Activated naive CD4-positive, alpha-beta T cell treated with anti-CD3 and anti-CD28 coated beads, Interleukin-2, amount 50 U/mL, for 72 hours (primary cell): ENCODE data around the gene FAM76B. TPM values are rescaled to one million over a fixed set of nuclear protein-coding genes. Genes with fewer than 3 reads are reported as not detected.

Experiments used
- ATAC-seq, 2 donors: fragments of 150-1000 bp; cut with Tn5 transposase; 2 replicates each; pipeline ENCODE4 v1.10.0; 2021; ENCODE audit warnings: mild to moderate bottlenecking in 2 of 2, moderate library complexity in 2 of 2
- DNase-seq, 2 donors: peaks; one replicate each; pipeline ENCODE4 v3.0.0; 2021 to 2022; ENCODE audit warnings: low spot score in 2 of 2
- H3K27ac Mint-ChIP-seq, 2 donors: one replicate each; pipeline ENCODE4 v1.8.0; 2022; ENCODE audit warnings: mild to moderate bottlenecking in 2 of 2, mixed read lengths in 2 of 2
- H3K36me3 Mint-ChIP-seq, 2 donors: one replicate each; pipeline ENCODE4 v1.8.0; 2022; ENCODE audit warnings: mixed read lengths in 2 of 2
- H3K9me3 Mint-ChIP-seq, 2 donors: one replicate each; pipeline ENCODE4 v1.8.0; 2022; ENCODE audit warnings: mixed read lengths in 2 of 2
- total RNA-seq, 2 donors: library from RNA; stranded (reverse); gene quantifications; one replicate each; pipeline ENCODE4 v1.2.3, GENCODE V29; 2022

The FAM76B gene
- total RNA-seq, 2 donors from 2014 or later: 51.2 to 85.2 TPM

GRCh38 chr11:95766701-95767100, 22.9 kb downstream of the FAM76B start:
- ATAC-seq (no peak), DNase-seq (no peak)
- Mint-ChIP-seq H3K9me3 (no peaks in the 10 kb centered on the region), H3K27ac (no peak overlapping the region), H3K36me3 (no peaks in the 10 kb centered on the region)

- no peaks in the 10 kb centered on the region for H3K36me3 Mint-ChIP-seq
- no peaks in the 10 kb centered on the region for H3K9me3 Mint-ChIP-seq
- no peak overlapping the region for H3K27ac Mint-ChIP-seq
- DNase-seq: no peak
- peak; percentile 66 to 73 for ATAC-seq
Observed at GRCh38 chr11:95764267-95764898, 25.2 kb downstream of the FAM76B start.

GRCh38 chr11:95762534-95762933, 27.0 kb downstream of the FAM76B start:
- Mint-ChIP-seq H3K27ac (no peak overlapping the region), H3K36me3 (no peaks in the 10 kb centered on the region), H3K9me3 (no peaks in the 10 kb centered on the region)
- DNase-seq: no peak
- ATAC-seq: no peak

- no peak for DNase-seq
- H3K9me3 Mint-ChIP-seq: no peaks in the 10 kb centered on the region
Observed at GRCh38 chr11:95760941-95761340, 28.6 kb downstream of the FAM76B start.

GRCh38 chr11:95751515-95751914, 38.1 kb downstream of the FAM76B start:
- Mint-ChIP-seq H3K27ac (no peak overlapping the region), H3K36me3 (no peaks in the 10 kb centered on the region), H3K9me3 (no peaks in the 10 kb centered on the region)
- no peak for ATAC-seq
- no peak for DNase-seq

More at GRCh38 chr11:95760941-95761340, 28.6 kb downstream of the FAM76B start:
- no peak for ATAC-seq
- Mint-ChIP-seq H3K36me3 (no peaks in the 10 kb centered on the region), H3K27ac (no peak overlapping the region)

GRCh38 chr11:95750101-95750500, 39.5 kb downstream of the FAM76B start:
- DNase-seq (no peak), ATAC-seq (no peak)
- no peaks in the 10 kb centered on the region for H3K36me3 Mint-ChIP-seq
- H3K9me3 Mint-ChIP-seq: no peaks in the 10 kb centered on the region
- no peak overlapping the region for H3K27ac Mint-ChIP-seq

GRCh38 chr11:95739108-95739938, 50.3 kb downstream of the FAM76B start:
- ATAC-seq (no peak), DNase-seq (no peak)
- Mint-ChIP-seq H3K9me3 (no peaks in the 10 kb centered on the region), H3K27ac (no peak overlapping the region), H3K36me3 (no peaks in the 10 kb centered on the region)

DNA sequence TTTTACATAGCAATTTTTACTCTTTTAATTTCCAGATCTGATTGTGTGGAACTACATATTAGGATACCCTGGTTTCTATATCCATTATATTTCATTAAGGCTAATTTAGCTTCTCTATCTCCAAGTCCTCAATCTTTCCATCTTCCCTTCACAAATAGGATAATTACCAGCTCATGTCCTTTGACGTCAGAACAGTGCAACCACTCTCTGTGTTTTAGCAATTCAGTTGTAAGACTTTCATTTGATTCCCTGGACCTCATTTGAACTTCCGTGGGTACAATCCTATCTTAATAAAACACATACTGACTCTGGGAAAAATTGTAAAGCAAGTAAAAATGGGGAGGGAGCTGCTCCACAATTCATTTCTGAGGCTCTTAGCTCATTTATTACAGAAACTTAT, 52.8 kb downstream of the FAM76B start:
- no peak overlapping the region for H3K27ac Mint-ChIP-seq
- no peak for DNase-seq
- no peaks in the 10 kb centered on the region for H3K36me3 Mint-ChIP-seq
- H3K9me3 Mint-ChIP-seq: peaks cover 0 to under 1% of the 10 kb centered on the region in 2 donors
- no peak for ATAC-seq

- Mint-ChIP-seq H3K27ac (no peak overlapping the region), H3K9me3 (peaks cover 4 to 5% of the 10 kb centered on the region in 2 donors), H3K36me3 (no peaks in the 10 kb centered on the region)
- no peak for ATAC-seq
- no peak for DNase-seq
Observed at GRCh38 chr11:95736355-95736754, 53.2 kb downstream of the FAM76B start.

DNA sequence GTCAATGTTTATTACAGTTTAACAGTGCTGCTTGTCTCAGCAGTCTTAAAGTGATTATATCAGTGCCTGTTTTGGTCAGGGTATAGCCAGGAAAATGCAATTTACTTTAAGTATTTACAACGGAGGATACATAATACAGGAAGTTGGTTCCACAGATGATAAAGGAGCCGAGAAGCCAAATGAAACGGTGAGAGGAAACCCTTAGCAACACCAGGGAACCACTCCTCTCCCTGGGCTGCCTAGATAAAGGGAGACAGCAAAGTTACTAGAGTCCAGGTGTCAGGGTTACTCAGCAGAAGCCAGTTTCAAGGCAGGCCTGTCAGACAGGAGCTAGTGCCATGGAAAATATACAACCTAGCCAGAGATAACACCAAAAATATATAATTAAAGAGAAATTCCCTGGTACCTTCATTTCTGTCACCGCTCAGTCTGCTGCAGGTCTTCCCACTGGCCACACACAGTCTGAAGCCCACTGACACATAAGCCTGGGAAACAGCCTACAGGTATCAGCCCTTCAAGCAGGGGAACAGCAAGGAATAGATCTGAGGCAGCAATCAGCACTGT, 55.5 kb downstream of the FAM76B start:
- Mint-ChIP-seq H3K36me3 (no peaks in the 10 kb centered on the region), H3K9me3 (peaks cover 5 to 7% of the 10 kb centered on the region in 2 donors), H3K27ac (no peak overlapping the region)
- DNase-seq (no peak), ATAC-seq (no peak)

DNA sequence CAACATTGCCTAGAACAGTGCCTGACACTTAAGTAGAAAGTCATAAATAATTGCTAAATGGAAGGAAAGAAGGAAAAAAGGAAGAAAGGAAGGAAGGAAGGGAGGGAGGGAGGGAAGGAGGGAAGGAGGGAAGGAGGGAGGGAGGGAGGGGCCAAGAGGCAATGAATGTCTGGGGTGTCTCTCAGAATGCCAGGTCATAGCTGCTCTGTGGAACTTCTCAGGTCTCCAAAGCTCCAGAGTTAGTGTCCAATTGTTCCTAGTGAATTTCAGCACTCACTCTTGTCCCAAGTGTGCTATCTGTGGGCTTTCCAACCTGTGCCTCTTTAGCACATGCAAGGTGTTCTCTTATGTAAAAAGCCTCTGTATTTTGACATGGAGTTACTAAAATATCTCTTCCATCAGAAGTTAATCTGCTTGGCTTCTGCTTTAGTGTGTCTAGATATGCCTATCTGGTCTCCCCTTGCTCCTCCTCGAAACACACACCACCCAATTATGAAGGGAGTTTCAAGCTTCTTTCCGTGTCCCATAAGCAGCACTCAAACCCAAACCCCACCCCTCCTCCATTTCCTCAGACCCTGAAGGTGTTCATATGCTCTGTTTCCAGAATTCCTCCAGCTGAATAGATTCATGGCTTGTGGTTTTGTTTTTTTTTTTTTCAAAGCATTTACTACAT, 56.5 kb downstream of the FAM76B start:
- H3K36me3 Mint-ChIP-seq: no peaks in the 10 kb centered on the region
- H3K27ac Mint-ChIP-seq: no peak overlapping the region
- H3K9me3 Mint-ChIP-seq: peaks cover 5 to 7% of the 10 kb centered on the region in 2 donors
- DNase-seq (no peak), ATAC-seq (no peak)

DNA sequence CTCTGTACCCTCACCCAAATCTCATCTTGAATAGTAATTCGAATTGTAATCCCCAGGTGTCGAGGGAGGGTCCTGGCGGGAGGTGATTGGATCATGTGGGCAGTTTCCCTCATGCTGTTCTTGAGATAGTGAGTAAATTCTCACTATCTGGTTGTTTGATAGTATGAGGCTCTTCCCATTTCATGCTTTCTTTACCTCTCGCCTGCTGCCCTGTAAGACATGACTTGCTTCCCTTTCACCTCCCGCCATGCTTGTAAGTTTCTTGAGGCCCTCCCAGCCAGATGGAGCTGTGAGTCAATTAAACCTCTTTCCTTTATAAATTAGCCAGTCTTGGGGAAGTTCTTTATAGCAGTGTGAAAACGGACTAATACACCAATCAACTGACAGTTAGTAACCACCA, 60.1 kb downstream of the FAM76B start:
- no peak for ATAC-seq
- peaks cover 5 to 7% of the 10 kb centered on the region in 2 donors for H3K9me3 Mint-ChIP-seq
- no peak overlapping the region for H3K27ac Mint-ChIP-seq
- DNase-seq: no peak
- H3K36me3 Mint-ChIP-seq: no peaks in the 10 kb centered on the region

GRCh38 chr11:95728790-95729189, 60.8 kb downstream of the FAM76B start:
- Mint-ChIP-seq H3K9me3 (peaks cover 5 to 7% of the 10 kb centered on the region in 2 donors), H3K27ac (no peak overlapping the region), H3K36me3 (no peaks in the 10 kb centered on the region)
- ATAC-seq: no peak
- DNase-seq: no peak

- DNase-seq (no peak), ATAC-seq (no peak)
- H3K27ac Mint-ChIP-seq: no peak overlapping the region
- H3K9me3 Mint-ChIP-seq: peaks cover 5 to 7% of the 10 kb centered on the region in 2 donors
- no peaks in the 10 kb centered on the region for H3K36me3 Mint-ChIP-seq
Observed at GRCh38 chr11:95728094-95728493, 61.5 kb downstream of the FAM76B start.

- no peak overlapping the region for H3K27ac Mint-ChIP-seq
- H3K36me3 Mint-ChIP-seq: no peaks in the 10 kb centered on the region
- ATAC-seq (no peak), DNase-seq (no peak)
- peaks cover 5 to 7% of the 10 kb centered on the region in 2 donors for H3K9me3 Mint-ChIP-seq
Observed at GRCh38 chr11:95727620-95728019, 62.0 kb downstream of the FAM76B start.

DNA sequence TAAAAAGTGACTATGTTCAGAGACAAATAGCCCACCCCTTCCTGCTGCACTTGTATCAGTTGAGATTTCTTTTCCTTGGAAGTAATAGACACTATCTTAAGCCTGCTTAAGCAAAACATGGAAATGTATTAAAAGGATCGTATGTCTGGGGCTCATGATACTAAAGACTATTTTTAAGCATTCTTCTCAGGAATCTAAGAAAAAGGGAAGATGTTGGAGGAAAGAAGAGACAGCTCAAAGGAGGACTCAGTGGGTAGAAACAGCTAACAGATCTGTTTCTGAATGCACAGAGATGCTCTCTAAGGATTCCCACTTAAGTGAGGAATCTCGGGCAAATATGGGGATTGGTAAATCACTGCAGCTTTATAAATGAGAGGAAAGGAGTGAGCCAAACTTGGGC, 62.5 kb downstream of the FAM76B start:
- Mint-ChIP-seq H3K9me3 (peaks cover 5 to 7% of the 10 kb centered on the region in 2 donors), H3K36me3 (no peaks in the 10 kb centered on the region), H3K27ac (no peak overlapping the region)
- no peak for ATAC-seq
- no peak for DNase-seq

DNA sequence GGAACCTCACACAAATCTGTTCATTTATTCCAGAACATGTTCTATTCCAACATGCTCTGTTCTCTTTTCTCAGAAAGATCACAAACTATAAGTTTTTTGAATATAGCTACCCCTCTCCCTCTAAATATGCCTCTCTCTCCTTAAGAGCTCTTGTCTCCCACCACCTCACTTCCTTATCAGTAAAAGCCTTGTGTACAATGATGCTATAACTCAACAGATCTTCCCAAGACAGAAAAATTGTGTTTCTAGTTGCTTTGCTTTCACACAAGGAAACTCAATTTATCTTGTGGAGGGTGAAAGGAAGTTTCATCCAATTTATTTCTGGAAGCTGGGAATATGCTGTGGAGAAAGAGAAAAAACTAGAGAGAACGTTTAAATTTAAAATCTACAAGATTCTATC, 64.4 kb downstream of the FAM76B start:
- Mint-ChIP-seq H3K36me3 (no peaks in the 10 kb centered on the region), H3K27ac (no peak overlapping the region), H3K9me3 (no peaks in the 10 kb centered on the region)
- DNase-seq: no peak
- ATAC-seq: no peak
